ENCODE measurements around the gene RASAL1. TPM values are rescaled to one million over a fixed set of nuclear protein-coding genes. Genes with fewer than 3 reads are reported as not detected.

The RASAL1 gene
- total RNA-seq, 1 experiment from 2014 or later = 85.9 TPM

DNA sequence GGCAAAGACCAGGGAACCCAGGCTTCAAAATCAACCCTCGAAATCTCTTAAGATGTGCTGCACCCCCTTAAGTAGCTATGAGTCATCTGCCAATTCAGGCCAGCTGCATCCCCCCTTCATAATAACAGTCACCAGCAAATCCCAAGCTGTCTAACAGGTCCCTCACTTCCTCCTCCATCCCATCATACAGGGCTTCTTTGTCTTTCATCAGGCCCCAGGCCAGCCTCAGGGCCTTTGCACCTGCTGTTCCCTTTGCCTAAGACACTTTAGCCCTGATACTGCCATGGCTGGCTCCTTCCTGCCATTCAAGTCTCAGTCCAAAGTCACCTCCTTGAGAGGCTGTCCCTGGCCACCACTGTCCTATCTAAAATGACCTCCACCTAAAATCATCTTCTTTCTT is 4.0 kb downstream of the RASAL1 start:
- Mint-ChIP-seq H3K27me3 (ENCODE audit: unreplicated experiment) (no peaks in the 10 kb centered on the region), H3K4me3 (ENCODE audit: low read depth, unreplicated experiment) (no peak overlapping the region), H3K9me3 (ENCODE audit: low read depth, unreplicated experiment) (no peaks in the 10 kb centered on the region), H3K36me3 (ENCODE audit: insufficient read depth, unreplicated experiment) (peaks cover 55% of the 10 kb centered on the region), H3K4me1 (ENCODE audit: low read depth, unreplicated experiment) (peaks cover 64% of the 10 kb centered on the region), H3K27ac (ENCODE audit: unreplicated experiment) (no peak overlapping the region)
- CTCF ChIA-PET = interaction anchor here (1.1 to 1.9 kb wide), 3 partner anchors 11 to 21 kb away, joined by 4 to 14 read pairs (median 5); partner anchors contain the start of gene CFAP73
- intact Hi-C loops (cut with micrococcal nuclease; ENCODE audit: unreplicated experiment) = no loop called here
- DNase-seq = peak; percentile 47
- no TSS peak for BruUV-seq (replicated peaks)
- no peak for TF ChIP-seq CTCF (IDR thresholded peaks at IDR 0.05; ENCODE audit: unreplicated experiment)

GRCh38 chr12:113130457-113131135 is 5.0 kb downstream of the RASAL1 start:
- Mint-ChIP-seq H3K27me3 (ENCODE audit: unreplicated experiment) (no peaks in the 10 kb centered on the region), H3K4me1 (ENCODE audit: low read depth, unreplicated experiment) (peaks cover 54% of the 10 kb centered on the region), H3K36me3 (ENCODE audit: insufficient read depth, unreplicated experiment) (peaks cover 46% of the 10 kb centered on the region), H3K4me3 (ENCODE audit: low read depth, unreplicated experiment) (peak overlapping the region; percentile 42), H3K9me3 (ENCODE audit: low read depth, unreplicated experiment) (no peaks in the 10 kb centered on the region), H3K27ac (ENCODE audit: unreplicated experiment) (peak overlapping the region; percentile 37)
- TF ChIP-seq CTCF (IDR thresholded peaks at IDR 0.05; ENCODE audit: unreplicated experiment) = peak; percentile 60
- no TSS peak for BruUV-seq (replicated peaks)
- peak; percentile 59 for DNase-seq
- CTCF ChIA-PET = interaction anchor here (1.1 to 1.9 kb wide), 3 partner anchors 10 to 22 kb away, joined by 4 to 14 read pairs (median 5); partner anchors contain the start of gene CFAP73
- intact Hi-C loops (cut with micrococcal nuclease; ENCODE audit: unreplicated experiment) = no loop called here

- no peak for DNase-seq
- Mint-ChIP-seq H3K9me3 (ENCODE audit: low read depth, unreplicated experiment) (no peaks in the 10 kb centered on the region), H3K27ac (ENCODE audit: unreplicated experiment) (no peak overlapping the region), H3K27me3 (ENCODE audit: unreplicated experiment) (no peaks in the 10 kb centered on the region), H3K4me3 (ENCODE audit: low read depth, unreplicated experiment) (peak overlapping the region; percentile 42), H3K36me3 (ENCODE audit: insufficient read depth, unreplicated experiment) (peaks cover 44% of the 10 kb centered on the region), H3K4me1 (ENCODE audit: low read depth, unreplicated experiment) (peaks cover 52% of the 10 kb centered on the region)
- TF ChIP-seq CTCF (IDR thresholded peaks at IDR 0.05; ENCODE audit: unreplicated experiment) = no peak
- BruUV-seq (replicated peaks) = no TSS peak
- intact Hi-C loops (cut with micrococcal nuclease; ENCODE audit: unreplicated experiment) = no loop called here
- CTCF ChIA-PET = interaction anchor here (1.1 to 1.9 kb wide), 1 partner anchor 23 kb away, joined by 5 to 14 read pairs; no protein-coding TSS in a partner anchor
Observed at GRCh38 chr12:113129664-113130456, 5.7 kb downstream of the RASAL1 start.

- no TSS peak for BruUV-seq (replicated peaks)
- H3K27me3 Mint-ChIP-seq (ENCODE audit: unreplicated experiment) = no peaks in the 10 kb centered on the region
- intact Hi-C loops (cut with micrococcal nuclease; ENCODE audit: unreplicated experiment) = no loop called here
- CTCF ChIA-PET = interaction anchor here (1.1 kb wide), 1 partner anchor 24 kb away, joined by 5 read pairs; no protein-coding TSS in a partner anchor
- H3K36me3 Mint-ChIP-seq (ENCODE audit: insufficient read depth, unreplicated experiment) = peaks cover 40% of the 10 kb centered on the region
- H3K9me3 Mint-ChIP-seq (ENCODE audit: low read depth, unreplicated experiment) = no peaks in the 10 kb centered on the region
- peaks cover 52% of the 10 kb centered on the region for H3K4me1 Mint-ChIP-seq (ENCODE audit: low read depth, unreplicated experiment)
- no peak for TF ChIP-seq CTCF (IDR thresholded peaks at IDR 0.05; ENCODE audit: unreplicated experiment)
- DNase-seq = no peak
- no peak overlapping the region for H3K27ac Mint-ChIP-seq (ENCODE audit: unreplicated experiment)
- no peak overlapping the region for H3K4me3 Mint-ChIP-seq (ENCODE audit: low read depth, unreplicated experiment)
Observed at GRCh38 chr12:113128802-113129663, 6.5 kb downstream of the RASAL1 start.
